HEK293T (cell line): Measurements from ENCODE around the gene RYR3.

ENCODE experiments used
- CTCF ChIA-PET: fragments of 350-600 bp; formaldehyde crosslinking; extraction: SDS; loops from one replicate; lab custom pipeline; 2021; ENCODE audit warnings: antibody characterized with exemption, inconsistent platforms; lab: Yijun Ruan, JAX
- POLR2A ChIA-PET: fragments of 350-600 bp; formaldehyde crosslinking; extraction: SDS; loops from one replicate; lab custom pipeline; 2020; ENCODE audit warnings: antibody characterized with exemption, inconsistent platforms; lab: Yijun Ruan, JAX
- DNase-seq: peaks from one replicate; pipeline ENCODE4 v3.0.0; 2012; ENCODE audit warnings: mixed read lengths; ENCODE audit errors: extremely low spot score
- ARNT ChIP-seq: fragments of 450-650 bp; IDR thresholded peaks from 2 replicates; pipeline ENCODE4 v1.6.1; 2017; ENCODE audit warnings: mild to moderate bottlenecking
- BHLHE40 ChIP-seq: fragments of 450-650 bp; IDR thresholded peaks from 2 replicates; pipeline ENCODE4 v1.6.1; 2016; ENCODE audit warnings: mild to moderate bottlenecking, moderate library complexity, borderline replicate concordance
- CTBP1 ChIP-seq: fragments of 450-650 bp; IDR thresholded peaks from 2 replicates; pipeline ENCODE4 v1.6.1; 2016; ENCODE audit warnings: borderline replicate concordance
- ELF4 ChIP-seq: fragments of 450-650 bp; IDR thresholded peaks from 2 replicates; pipeline ENCODE4 v1.6.1; 2017; ENCODE audit warnings: antibody characterized with exemption
- FOXA1 ChIP-seq: fragments of 450-650 bp; IDR thresholded peaks from 2 replicates; pipeline ENCODE4 v1.6.1; 2016; ENCODE audit warnings: mild to moderate bottlenecking
- FOXK2 ChIP-seq: fragments of 450-650 bp; IDR thresholded peaks from 2 replicates; pipeline ENCODE4 v1.6.1; 2016; ENCODE audit warnings: mild to moderate bottlenecking
- FOXM1 ChIP-seq: fragments of 450-650 bp; IDR thresholded peaks from 2 replicates; pipeline ENCODE4 v1.6.1; 2017; ENCODE audit warnings: mild to moderate bottlenecking, borderline replicate concordance
- HDGF ChIP-seq: fragments of 450-650 bp; IDR thresholded peaks from 2 replicates; pipeline ENCODE4 v1.6.1; 2017; ENCODE audit warnings: antibody characterized with exemption, borderline replicate concordance
- L3MBTL2 ChIP-seq: fragments of 450-650 bp; conservative IDR thresholded peaks from 2 replicates; pipeline ENCODE4 v1.6.1; 2016; ENCODE audit warnings: mild to moderate bottlenecking
- LEF1 ChIP-seq: fragments of 450-650 bp; IDR thresholded peaks from 2 replicates; pipeline ENCODE4 v1.6.1; 2017; ENCODE audit warnings: mild to moderate bottlenecking, borderline replicate concordance
- NFRKB ChIP-seq: fragments of 450-650 bp; IDR thresholded peaks from 2 replicates; pipeline ENCODE4 v1.6.1; 2016; ENCODE audit warnings: mild to moderate bottlenecking, moderate library complexity
- PKNOX1 ChIP-seq: fragments of 450-650 bp; IDR thresholded peaks from 2 replicates; pipeline ENCODE4 v1.6.1; 2016
- SP1 ChIP-seq: fragments of 450-650 bp; IDR thresholded peaks from 2 replicates; pipeline ENCODE4 v1.6.1; 2017
- SUZ12 ChIP-seq: fragments of 450-650 bp; IDR thresholded peaks from 2 replicates; pipeline ENCODE4 v1.6.1; 2016; ENCODE audit warnings: mild to moderate bottlenecking
- TARDBP ChIP-seq: fragments of 450-650 bp; IDR thresholded peaks from 2 replicates; pipeline ENCODE4 v1.6.1; 2016
- ZNF384 ChIP-seq: fragments of 450-650 bp; IDR thresholded peaks from 2 replicates; pipeline ENCODE4 v1.6.1; 2016

Gene RYR3

GRCh38 chr15:33448151-33448550 lies 137.4 kb downstream of the RYR3 start:
- TF ChIP-seq LEF1 (no peak), L3MBTL2 (no peak), NFRKB (no peak), FOXK2 (no peak), HDGF (no peak), FOXM1 (no peak), PKNOX1 (no peak), CTBP1 (no peak), SUZ12 (no peak), ELF4 (no peak), ZNF384 (no peak), SP1 (no peak), TARDBP (no peak), ARNT (no peak), BHLHE40 (no peak), FOXA1 (no peak)
- CTCF ChIA-PET: no interaction called here
- no peak for DNase-seq
- POLR2A ChIA-PET: no interaction called here

DNA sequence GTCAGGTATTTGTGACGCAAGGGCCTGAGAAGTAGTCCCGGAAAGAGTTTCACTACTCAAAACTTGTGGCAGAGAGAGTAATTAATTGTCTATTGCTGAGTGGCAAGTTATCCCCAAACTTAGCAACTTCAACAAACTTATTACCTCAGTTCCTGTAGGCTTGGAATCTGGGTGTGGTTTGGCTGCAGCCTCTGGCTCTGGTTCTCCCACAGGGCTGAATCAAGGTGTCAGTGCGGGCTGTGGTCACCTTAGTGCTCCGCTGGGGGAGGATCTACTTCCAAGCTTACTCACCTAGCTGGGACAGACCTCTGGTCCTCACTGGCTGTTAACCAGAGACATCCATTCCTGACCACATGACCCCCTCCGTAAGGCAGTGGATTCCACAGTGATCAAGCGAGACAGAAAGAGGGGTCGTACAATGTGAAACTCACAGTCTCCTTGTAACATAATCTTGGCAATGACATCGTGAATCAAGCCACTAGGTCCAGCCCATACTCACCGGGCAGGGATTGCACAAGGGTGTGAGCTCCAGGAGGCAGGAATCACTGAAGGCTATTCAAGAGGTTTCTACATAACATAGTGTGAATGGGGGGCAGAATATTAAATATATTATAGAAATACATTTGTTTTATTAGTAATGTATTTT lies 138.3 kb downstream of the RYR3 start:
- ChIA-PET POLR2A (no interaction called here), CTCF (no interaction called here)
- no peak for DNase-seq
- no peak for TF ChIP-seq ELF4
- no peak for TF ChIP-seq TARDBP
- no peak for TF ChIP-seq CTBP1
- no peak for TF ChIP-seq BHLHE40
- TF ChIP-seq NFRKB: no peak
- no peak for TF ChIP-seq L3MBTL2
- TF ChIP-seq FOXM1: no peak
- no peak for TF ChIP-seq SUZ12
- no peak for TF ChIP-seq HDGF
- no peak for TF ChIP-seq SP1
- no peak for TF ChIP-seq FOXK2
- TF ChIP-seq PKNOX1: no peak

DNA sequence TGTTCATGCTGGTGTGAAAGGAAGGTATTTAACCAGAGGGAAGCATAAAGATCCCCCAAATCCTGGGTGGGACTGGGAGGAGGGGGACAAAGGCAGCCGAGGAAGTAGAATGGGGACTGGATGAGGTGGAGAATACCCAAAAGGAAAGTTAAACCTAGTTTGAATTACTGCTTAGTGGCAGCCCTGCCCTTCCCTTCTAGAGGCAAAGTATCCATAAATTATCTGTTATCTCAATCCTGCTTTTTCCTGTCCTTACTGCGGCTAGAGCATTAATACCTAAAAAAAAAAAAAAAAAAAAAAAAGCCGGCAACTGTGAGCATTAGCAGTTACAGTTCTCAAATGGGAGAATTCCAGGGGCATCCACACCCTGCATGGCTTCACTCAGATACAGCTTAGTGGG lies 139.0 kb downstream of the RYR3 start:
- POLR2A ChIA-PET: no interaction called here
- TF ChIP-seq SUZ12: no peak
- no peak for TF ChIP-seq FOXK2
- no peak for TF ChIP-seq HDGF
- no peak for TF ChIP-seq LEF1
- TF ChIP-seq FOXA1: no peak
- TF ChIP-seq PKNOX1: no peak
- CTCF ChIA-PET: no interaction called here
- no peak for DNase-seq

- POLR2A ChIA-PET: no interaction called here
- TF ChIP-seq SP1: no peak
- DNase-seq: no peak
- CTCF ChIA-PET: no interaction called here
Measured at GRCh38 chr15:33451385-33451784, 140.6 kb downstream of the RYR3 start.

- no peak for TF ChIP-seq SUZ12
- TF ChIP-seq FOXM1: no peak
- TF ChIP-seq ZNF384: no peak
- no peak for TF ChIP-seq TARDBP
- no peak for TF ChIP-seq NFRKB
- TF ChIP-seq BHLHE40: no peak
- TF ChIP-seq ELF4: no peak
- TF ChIP-seq FOXA1: no peak
- no peak for TF ChIP-seq LEF1
- TF ChIP-seq HDGF: no peak
- no peak for TF ChIP-seq PKNOX1
- CTCF ChIA-PET: no interaction called here
- POLR2A ChIA-PET: no interaction called here
- DNase-seq: no peak
Measured at GRCh38 chr15:33453761-33454160, 143.0 kb downstream of the RYR3 start.

DNA sequence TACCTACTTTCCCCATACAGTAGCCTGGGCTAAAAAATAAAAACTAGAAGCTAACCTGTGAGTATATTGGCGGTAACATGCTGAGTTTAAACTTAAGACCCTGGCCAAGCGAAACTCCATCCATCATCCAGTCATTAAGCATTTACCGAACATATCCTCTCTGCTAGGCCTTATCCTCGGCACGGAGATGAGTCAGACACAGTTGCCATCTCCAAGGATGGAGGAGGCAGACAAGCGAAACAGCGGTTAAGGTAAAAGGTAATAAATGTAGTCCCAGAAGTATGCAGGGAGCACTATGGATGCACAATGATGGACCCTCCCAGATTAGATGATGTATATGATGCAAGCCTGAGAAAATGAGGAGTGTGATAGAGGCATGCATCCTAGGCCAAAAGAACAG lies 143.6 kb downstream of the RYR3 start:
- DNase-seq: no peak
- no peak for TF ChIP-seq ELF4
- TF ChIP-seq TARDBP: no peak
- no peak for TF ChIP-seq ZNF384
- TF ChIP-seq ARNT: no peak
- no peak for TF ChIP-seq FOXK2
- TF ChIP-seq L3MBTL2: no peak
- no peak for TF ChIP-seq HDGF
- TF ChIP-seq NFRKB: no peak
- no peak for TF ChIP-seq FOXA1
- POLR2A ChIA-PET: no interaction called here
- CTCF ChIA-PET: no interaction called here

GRCh38 chr15:33454996-33455395 lies 144.2 kb downstream of the RYR3 start:
- TF ChIP-seq ELF4 (no peak), LEF1 (no peak), L3MBTL2 (no peak), PKNOX1 (no peak), FOXM1 (no peak), SP1 (no peak), ZNF384 (no peak), ARNT (no peak), FOXA1 (no peak), SUZ12 (no peak), HDGF (no peak), NFRKB (no peak), TARDBP (no peak), CTBP1 (no peak), BHLHE40 (no peak), FOXK2 (no peak)
- CTCF ChIA-PET: no interaction called here
- DNase-seq: no peak
- POLR2A ChIA-PET: no interaction called here
